AG04449 (cell line): ENCODE measurements around the gene CLOCK.
"Not testable (repeated sequence)": the region's sequence is repeated elsewhere in the genome, so short reads cannot be mapped to it uniquely, and the experiment has no call there.

Experiments used
- CTCF ChIA-PET: fragments of 350-600 bp; formaldehyde crosslinking; extraction: SDS; loops from one replicate; lab custom pipeline; 2021; ENCODE audit warnings: antibody characterized with exemption; lab: Yijun Ruan, JAX
- POLR2A ChIA-PET: fragments of 400-600, 350-600 bp; formaldehyde crosslinking; extraction: SDS; loops from one replicate; lab custom pipeline; 2020; ENCODE audit warnings: antibody characterized with exemption, inconsistent platforms; lab: Yijun Ruan, JAX
- DNase-seq: peaks from one replicate; pipeline ENCODE4 v3.0.0-alpha.2; 2010; ENCODE audit warnings: low read depth, low spot score
- H3K4me3 ChIP-seq: 2 replicates; pipeline ENCODE4 v1.5.1; 2011; ENCODE audit warnings: low read depth, mild to moderate bottlenecking, control low read depth, low read length
- TF ChIP-seq, protein P1 (sequence below): IDR thresholded peaks from one replicate; pipeline ENCODE4 v1.5.1; 2011; ENCODE audit warnings: mild to moderate bottlenecking, moderate library complexity, low read length, control low read depth, inconsistent platforms; ENCODE audit not compliant: insufficient read depth; ENCODE audit errors: missing control alignments

The CLOCK gene, protein sequence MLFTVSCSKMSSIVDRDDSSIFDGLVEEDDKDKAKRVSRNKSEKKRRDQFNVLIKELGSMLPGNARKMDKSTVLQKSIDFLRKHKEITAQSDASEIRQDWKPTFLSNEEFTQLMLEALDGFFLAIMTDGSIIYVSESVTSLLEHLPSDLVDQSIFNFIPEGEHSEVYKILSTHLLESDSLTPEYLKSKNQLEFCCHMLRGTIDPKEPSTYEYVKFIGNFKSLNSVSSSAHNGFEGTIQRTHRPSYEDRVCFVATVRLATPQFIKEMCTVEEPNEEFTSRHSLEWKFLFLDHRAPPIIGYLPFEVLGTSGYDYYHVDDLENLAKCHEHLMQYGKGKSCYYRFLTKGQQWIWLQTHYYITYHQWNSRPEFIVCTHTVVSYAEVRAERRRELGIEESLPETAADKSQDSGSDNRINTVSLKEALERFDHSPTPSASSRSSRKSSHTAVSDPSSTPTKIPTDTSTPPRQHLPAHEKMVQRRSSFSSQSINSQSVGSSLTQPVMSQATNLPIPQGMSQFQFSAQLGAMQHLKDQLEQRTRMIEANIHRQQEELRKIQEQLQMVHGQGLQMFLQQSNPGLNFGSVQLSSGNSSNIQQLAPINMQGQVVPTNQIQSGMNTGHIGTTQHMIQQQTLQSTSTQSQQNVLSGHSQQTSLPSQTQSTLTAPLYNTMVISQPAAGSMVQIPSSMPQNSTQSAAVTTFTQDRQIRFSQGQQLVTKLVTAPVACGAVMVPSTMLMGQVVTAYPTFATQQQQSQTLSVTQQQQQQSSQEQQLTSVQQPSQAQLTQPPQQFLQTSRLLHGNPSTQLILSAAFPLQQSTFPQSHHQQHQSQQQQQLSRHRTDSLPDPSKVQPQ

DNA sequence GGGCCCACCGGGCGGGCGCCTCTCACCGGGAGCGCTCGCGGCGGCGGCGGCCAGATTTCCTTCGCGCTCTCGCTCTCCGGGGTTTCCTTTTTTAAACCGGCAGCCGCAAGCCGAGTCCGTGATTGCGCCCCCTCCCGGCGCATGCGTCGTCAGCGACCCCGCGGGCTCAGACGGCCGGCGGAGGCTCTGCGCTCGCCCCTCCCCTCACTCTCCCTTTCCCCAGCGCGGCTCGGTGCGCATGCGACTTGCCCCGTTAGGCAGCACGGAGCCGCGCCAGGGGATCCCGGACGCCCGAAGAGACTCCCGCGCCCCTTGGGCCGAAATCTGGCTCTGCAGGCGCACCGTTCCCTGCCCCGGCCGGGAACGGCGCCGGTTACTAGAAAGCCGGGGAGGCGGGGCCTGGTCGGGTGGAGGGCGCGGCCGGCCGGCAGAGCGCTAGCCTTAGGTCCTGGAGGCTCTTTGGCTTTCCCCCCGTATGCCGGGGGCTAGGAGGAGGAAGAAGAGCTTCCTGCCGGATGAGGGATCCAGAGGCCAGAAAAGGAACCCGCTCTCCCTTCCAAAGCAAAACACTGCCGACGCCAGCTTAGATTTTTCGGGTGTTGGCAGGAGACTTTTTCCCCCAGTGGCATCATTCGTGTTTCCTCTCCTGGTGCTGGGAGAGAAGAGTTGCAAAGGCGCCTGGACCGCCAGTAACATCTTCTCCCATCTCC is at the start of gene CLOCK:
Gene CLOCK (minus strand): TSS at position 154 of the 710 bp plus-strand sequence. CDS start 64,124 bp downstream, outside the sequence.
- ChIA-PET POLR2A (interaction anchor here (0.9 to 3.5 kb wide), 4 partner anchors 8 to 201 kb away, joined by 4 to 17 read pairs (median 9); partner anchors contain the start of genes SRD5A3 and TMEM165), CTCF (interaction anchor here (0.9 to 2.3 kb wide), 8 partner anchors 11 to 576 kb away, joined by 3 to 11 read pairs (median 4); no protein-coding TSS in a partner anchor)
- no peak for DNase-seq
- peak within 1 kb of the TSS; percentile 77 for H3K4me3 ChIP-seq
- TF ChIP-seq, protein P1, sequence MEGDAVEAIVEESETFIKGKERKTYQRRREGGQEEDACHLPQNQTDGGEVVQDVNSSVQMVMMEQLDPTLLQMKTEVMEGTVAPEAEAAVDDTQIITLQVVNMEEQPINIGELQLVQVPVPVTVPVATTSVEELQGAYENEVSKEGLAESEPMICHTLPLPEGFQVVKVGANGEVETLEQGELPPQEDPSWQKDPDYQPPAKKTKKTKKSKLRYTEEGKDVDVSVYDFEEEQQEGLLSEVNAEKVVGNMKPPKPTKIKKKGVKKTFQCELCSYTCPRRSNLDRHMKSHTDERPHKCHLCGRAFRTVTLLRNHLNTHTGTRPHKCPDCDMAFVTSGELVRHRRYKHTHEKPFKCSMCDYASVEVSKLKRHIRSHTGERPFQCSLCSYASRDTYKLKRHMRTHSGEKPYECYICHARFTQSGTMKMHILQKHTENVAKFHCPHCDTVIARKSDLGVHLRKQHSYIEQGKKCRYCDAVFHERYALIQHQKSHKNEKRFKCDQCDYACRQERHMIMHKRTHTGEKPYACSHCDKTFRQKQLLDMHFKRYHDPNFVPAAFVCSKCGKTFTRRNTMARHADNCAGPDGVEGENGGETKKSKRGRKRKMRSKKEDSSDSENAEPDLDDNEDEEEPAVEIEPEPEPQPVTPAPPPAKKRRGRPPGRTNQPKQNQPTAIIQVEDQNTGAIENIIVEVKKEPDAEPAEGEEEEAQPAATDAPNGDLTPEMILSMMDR = peak; percentile 62

DNA sequence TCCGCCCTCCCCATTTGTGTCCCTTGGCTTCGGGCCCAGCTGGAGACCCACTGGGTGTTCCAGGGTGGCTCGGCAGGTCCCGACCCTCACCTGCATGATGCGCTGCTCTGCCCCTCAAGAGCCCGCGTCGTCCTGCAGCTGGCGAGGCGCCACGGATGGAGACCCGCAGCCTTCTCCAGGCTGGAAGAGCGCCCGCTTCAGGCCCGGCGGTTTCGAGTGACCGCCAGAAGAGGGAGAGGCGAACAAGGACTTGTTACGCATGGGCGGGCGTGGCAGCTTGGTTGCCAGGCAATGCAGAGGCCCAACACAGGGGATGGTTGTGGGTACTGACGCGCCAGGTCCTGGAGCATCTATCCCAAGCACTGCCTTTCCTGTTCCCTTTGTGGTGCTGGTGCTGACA is 45.3 kb upstream of the CLOCK start, which contains the start of gene PDCL2:
Gene PDCL2 (minus strand): TSS at position 232 of the 400 bp plus-strand sequence. CDS start 136 bp downstream, at position 96.
- CTCF ChIA-PET = no interaction called here
- DNase-seq = no peak
- TF ChIP-seq, protein P1 = no peak
- no peak within 1 kb of the TSS for H3K4me3 ChIP-seq
- POLR2A ChIA-PET = no interaction called here

DNA sequence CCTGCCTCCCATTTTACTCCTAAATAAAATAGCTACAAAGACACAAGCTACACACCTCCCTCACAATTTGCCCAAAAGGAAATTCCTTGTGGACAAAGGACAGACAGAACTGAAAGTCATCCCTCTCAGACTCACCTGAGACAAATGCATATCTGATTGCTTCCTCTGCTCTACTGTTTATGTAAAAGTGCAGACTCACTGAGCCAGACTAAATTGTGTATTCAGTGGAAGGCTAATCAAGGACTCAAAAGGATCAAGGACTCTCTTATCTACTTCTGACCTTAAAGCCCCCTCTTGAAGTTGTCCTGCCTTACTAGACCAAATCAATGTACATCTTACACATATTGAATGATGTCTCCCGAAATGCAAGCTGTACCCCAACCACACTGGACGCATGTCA is 41.5 kb upstream of the CLOCK start:
- POLR2A ChIA-PET = no interaction called here
- H3K4me3 ChIP-seq = no peak overlapping the region
- TF ChIP-seq, protein P1 = no peak
- DNase-seq = no peak
- CTCF ChIA-PET = no interaction called here

DNA sequence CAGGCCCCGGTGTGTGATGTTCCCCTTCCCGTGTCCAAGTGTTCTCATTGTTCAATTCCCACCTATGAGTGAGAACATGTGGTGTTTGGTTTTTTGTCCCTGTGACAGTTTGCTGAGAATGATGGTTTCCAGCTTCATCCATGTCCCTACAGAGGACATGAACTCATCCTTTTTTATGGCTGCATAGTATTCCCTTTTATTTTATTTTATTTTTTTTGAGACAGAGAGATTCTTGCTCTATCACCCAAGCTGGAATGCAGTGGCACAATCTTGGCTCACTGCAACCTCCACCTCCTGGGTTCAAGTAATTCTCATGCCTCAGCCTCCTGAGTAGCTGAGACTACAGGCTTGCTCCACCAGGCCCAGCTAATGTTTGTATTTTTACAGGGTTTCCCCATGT is 36.1 kb upstream of the CLOCK start:
- POLR2A ChIA-PET = not testable (repeated sequence)

DNA sequence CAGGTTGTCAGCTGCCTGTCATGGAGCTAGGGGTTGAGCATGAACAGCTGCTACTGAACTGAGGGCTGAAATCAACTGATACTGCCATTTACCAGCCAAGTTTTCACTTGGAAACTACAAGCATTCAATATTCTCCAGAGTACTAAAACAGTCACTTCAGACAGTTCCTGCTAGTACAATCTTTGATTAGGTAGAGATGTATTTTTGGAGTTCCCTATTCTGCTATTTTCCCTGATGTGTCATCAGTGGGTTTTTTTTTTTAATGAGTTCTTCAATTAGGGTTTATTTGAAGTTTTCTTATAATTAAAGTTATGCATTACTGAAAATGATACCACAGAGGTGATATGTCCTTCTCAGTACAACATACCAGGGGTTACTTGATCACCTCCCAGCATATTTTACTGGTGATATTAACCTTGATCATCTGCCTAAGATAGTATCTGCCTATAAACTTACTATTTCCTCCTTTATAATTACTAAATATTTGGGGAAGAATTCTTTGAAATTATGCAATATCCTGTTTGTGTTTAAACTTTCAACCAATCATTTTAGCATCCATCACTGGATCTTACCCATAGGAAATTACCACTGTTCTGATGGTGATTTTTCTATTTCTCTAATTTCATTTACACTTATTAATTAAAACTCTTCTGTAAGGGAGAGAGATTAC is 31.8 kb upstream of the CLOCK start:
- ChIA-PET CTCF (no interaction called here), POLR2A (no interaction called here)
- H3K4me3 ChIP-seq = no peak overlapping the region
- no peak for DNase-seq
- TF ChIP-seq, protein P1 = no peak

More for the DNA sequence above, 36.1 kb upstream of the CLOCK start:
- H3K4me3 ChIP-seq, DNase-seq, CTCF ChIA-PET: not testable (repeated sequence)

DNA sequence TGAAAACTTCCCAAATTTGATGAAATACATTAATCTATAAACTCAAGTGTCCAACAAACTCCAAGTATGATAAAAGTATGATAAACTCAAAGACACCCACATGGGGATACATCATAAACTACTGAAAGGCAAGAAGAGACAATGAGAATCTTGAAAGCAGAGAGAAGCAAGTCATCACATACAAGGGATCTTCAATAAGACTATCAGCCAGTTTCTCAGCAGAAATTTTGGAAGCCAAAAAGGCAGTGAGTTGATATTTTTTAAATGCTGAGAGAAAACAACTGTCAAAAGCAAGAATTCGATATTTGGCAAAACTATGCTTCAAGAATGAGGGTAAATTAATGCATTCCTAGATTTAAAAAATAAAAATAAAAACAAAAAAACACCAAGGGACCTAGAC is 28.8 kb upstream of the CLOCK start:
- DNase-seq = no peak
- no peak overlapping the region for H3K4me3 ChIP-seq
- POLR2A ChIA-PET = no interaction called here
- CTCF ChIA-PET = no interaction called here
- TF ChIP-seq, protein P1 = no peak
